AG04449 (cell line): Measurements from ENCODE around the gene SIPA1.

Experiments used
- CTCF ChIA-PET: fragments of 350-600 bp; formaldehyde crosslinking; extraction: SDS; loops from one replicate; lab custom pipeline; 2021; ENCODE audit warnings: antibody characterized with exemption; lab: Yijun Ruan, JAX
- POLR2A ChIA-PET: fragments of 400-600, 350-600 bp; formaldehyde crosslinking; extraction: SDS; loops from one replicate; lab custom pipeline; 2020; ENCODE audit warnings: antibody characterized with exemption, inconsistent platforms; lab: Yijun Ruan, JAX
- DNase-seq: peaks from one replicate; pipeline ENCODE4 v3.0.0-alpha.2; 2010; ENCODE audit warnings: low read depth, low spot score
- H3K4me3 ChIP-seq: 2 replicates; pipeline ENCODE4 v1.5.1; 2011; ENCODE audit warnings: low read depth, mild to moderate bottlenecking, control low read depth, low read length
- CTCF ChIP-seq: IDR thresholded peaks from one replicate; pipeline ENCODE4 v1.5.1; 2011; ENCODE audit warnings: mild to moderate bottlenecking, moderate library complexity, low read length, control low read depth, inconsistent platforms; ENCODE audit not compliant: insufficient read depth; ENCODE audit errors: missing control alignments

Gene SIPA1

GRCh38 chr11:65624931-65625627, 12.8 kb upstream of the SIPA1 start:
- no peak overlapping the region for H3K4me3 ChIP-seq
- ChIA-PET CTCF (interaction anchor here (1.1 to 3.7 kb wide), 3 partner anchors 8 to 79 kb away, joined by 3 to 20 read pairs (median 16); partner anchors contain the start of gene SIPA1), POLR2A (no interaction called here)
- TF ChIP-seq CTCF, result no peak
- no peak for DNase-seq

GRCh38 chr11:65625628-65626342, 12.1 kb upstream of the SIPA1 start:
- H3K4me3 ChIP-seq, result no peak overlapping the region
- ChIA-PET POLR2A (interaction anchor here (0.6 to 1.2 kb wide), 3 partner anchors 10 to 37 kb away, joined by 3 to 4 read pairs (median 3); partner anchors contain the start of genes MAP3K11, PCNX3 and RELA), CTCF (interaction anchor here (0.8 to 3.7 kb wide), 9 partner anchors 8 to 226 kb away, joined by 3 to 20 read pairs (median 4); partner anchors contain the start of genes PCNX3 and SIPA1)
- DNase-seq, result no peak
- peak; percentile 52 for TF ChIP-seq CTCF

GRCh38 chr11:65627202-65627601, 10.7 kb upstream of the SIPA1 start:
- CTCF ChIA-PET, result interaction anchor here (1.4 to 3.7 kb wide), 5 partner anchors 8 to 200 kb away, joined by 4 to 20 read pairs (median 8); partner anchors contain the start of genes PCNX3 and SIPA1
- TF ChIP-seq CTCF, result no peak
- H3K4me3 ChIP-seq, result no peak overlapping the region
- POLR2A ChIA-PET, result interaction anchor here (1.2 kb wide), 1 partner anchor 12 kb away, joined by 4 read pairs; the partner anchor contains the start of gene PCNX3
- no peak for DNase-seq

- TF ChIP-seq CTCF, result no peak
- ChIA-PET CTCF (interaction anchor here (0.6 kb wide), 1 partner anchor 8 kb away, joined by 3 read pairs; the partner anchor contains the start of gene SIPA1), POLR2A (no interaction called here)
- no peak overlapping the region for H3K4me3 ChIP-seq
- DNase-seq, result no peak
Observed at GRCh38 chr11:65629579-65629978, 8.3 kb upstream of the SIPA1 start.

GRCh38 chr11:65630215-65630614, 7.7 kb upstream of the SIPA1 start:
- TF ChIP-seq CTCF, result no peak
- ChIA-PET POLR2A (no interaction called here), CTCF (no interaction called here)
- DNase-seq, result no peak
- H3K4me3 ChIP-seq, result no peak overlapping the region
